Suprapubic skin (tissue), 4 donors: ENCODE measurements around the gene REG3A. TPM values are rescaled to one million over a fixed set of nuclear protein-coding genes. Genes with fewer than 3 reads are reported as not detected.

Source experiments
- DNase-seq, 2 donors: peaks; one replicate each; pipeline ENCODE4 v3.0.0-alpha.2; 2019; ENCODE audit warnings: low spot score in 2 of 2
- H3K27ac ChIP-seq: fragments of 200-600 bp; sonication (generic); one replicate; pipeline ENCODE4 v1.5.1; 2019
- H3K27me3 ChIP-seq: fragments of 200-600 bp; sonication (generic); one replicate; pipeline ENCODE4 v1.5.1; 2019
- H3K36me3 ChIP-seq: fragments of 200-600 bp; sonication (generic); one replicate; pipeline ENCODE4 v1.5.1; 2019
- H3K4me1 ChIP-seq: fragments of 200-600 bp; sonication (generic); one replicate; pipeline ENCODE4 v1.5.1; 2019
- H3K4me3 ChIP-seq: fragments of 200-600 bp; sonication (generic); one replicate; pipeline ENCODE4 v1.5.1; 2019; ENCODE audit warnings: mild to moderate bottlenecking
- H3K9me3 ChIP-seq: fragments of 200-600 bp; sonication (generic); one replicate; pipeline ENCODE4 v1.5.1; 2019
- CTCF ChIP-seq, 2 donors: fragments of 200-600 bp in 1 of 2; fragments of 450-650 bp in 1 of 2; sonication (generic) in 1 of 2; IDR thresholded peaks; one replicate each; pipeline ENCODE4 v1.5.1; 2016 to 2019; ENCODE audit warnings: antibody characterized with exemption in 2 of 2, mild to moderate bottlenecking in 1 of 2, moderate library complexity in 1 of 2
- EP300 ChIP-seq: sonication (generic); formaldehyde crosslinking; IDR thresholded peaks from one replicate; pipeline ENCODE4 v1.6.1; 2017; ENCODE audit warnings: antibody characterized with exemption
- POLR2A ChIP-seq, 2 donors: fragments of 450-650 bp; IDR thresholded peaks; one replicate each; pipeline ENCODE4 v1.6.1; 2017; ENCODE audit warnings: antibody characterized with exemption in 2 of 2, mild to moderate bottlenecking in 2 of 2, moderate library complexity in 2 of 2
- POLR2AphosphoS5 ChIP-seq, 3 donors: sonication (generic); formaldehyde crosslinking; IDR thresholded peaks; one replicate each; pipeline ENCODE4 v1.6.1; 2017; ENCODE audit warnings: antibody characterized with exemption in 3 of 3
- WGBS: methylation state at CpG from one replicate; pipeline ENCODE4 v1.1.5; 2018; 5-methylcytosine and 5-hydroxymethylcytosine counted together
- total RNA-seq, 4 donors: library from RNA; depleted of rRNA; stranded (reverse); fragments of >200 nt; gene quantifications; one replicate each; pipeline ENCODE4 v1.1.0, GENCODE V29; 2016

Gene REG3A
- total RNA-seq, 4 donors from 2014 or later, result 1.8 to 2.8 TPM; not detected in 2

GRCh38 chr2:79159030-79159429 is 523 bp downstream of the REG3A start:
- H3K4me1 ChIP-seq, result no peaks in the 10 kb centered on the region
- no peak overlapping the region for H3K4me3 ChIP-seq
- no peaks in the 10 kb centered on the region for H3K36me3 ChIP-seq
- TF ChIP-seq POLR2AphosphoS5 (IDR thresholded peaks at IDR 0.05), result no peak
- TF ChIP-seq CTCF (IDR thresholded peaks at IDR 0.05), result no peak
- TF ChIP-seq POLR2A (IDR thresholded peaks at IDR 0.05), result no peak
- TF ChIP-seq EP300, result no peak
- no peak overlapping the region for H3K27ac ChIP-seq
- 100% methylated on average over 2 of the region's 2 CpGs for WGBS
- H3K27me3 ChIP-seq, result no peaks in the 10 kb centered on the region
- no peak for DNase-seq
- peaks cover 6% of the 10 kb centered on the region for H3K9me3 ChIP-seq

GRCh38 chr2:79155826-79156476 is 3.6 kb downstream of the REG3A start:
- Histone ChIP-seq H3K4me1 (no peaks in the 10 kb centered on the region), H3K36me3 (no peaks in the 10 kb centered on the region), H3K4me3 (no peak overlapping the region), H3K27ac (no peak overlapping the region), H3K9me3 (peaks cover 7% of the 10 kb centered on the region), H3K27me3 (no peaks in the 10 kb centered on the region)
- TF ChIP-seq EP300 (no peak), CTCF (IDR thresholded peaks at IDR 0.05) (no peak), POLR2AphosphoS5 (IDR thresholded peaks at IDR 0.05) (no peak), POLR2A (IDR thresholded peaks at IDR 0.05) (no peak)
- DNase-seq, result no peak
- 83% methylated on average over 2 of the region's 2 CpGs for WGBS

GRCh38 chr2:79139423-79139822 is 20.1 kb downstream of the REG3A start:
- H3K27me3 ChIP-seq, result no peaks in the 10 kb centered on the region

GRCh38 chr2:79138385-79138784 is 21.2 kb downstream of the REG3A start:
- TF ChIP-seq POLR2A (IDR thresholded peaks at IDR 0.05), result no peak
- no peak for TF ChIP-seq POLR2AphosphoS5 (IDR thresholded peaks at IDR 0.05)
- no peak for TF ChIP-seq CTCF (IDR thresholded peaks at IDR 0.05)
- no peak for TF ChIP-seq EP300
- H3K4me1 ChIP-seq, result no peaks in the 10 kb centered on the region
- no peak for DNase-seq
- no peak overlapping the region for H3K27ac ChIP-seq
- no peaks in the 10 kb centered on the region for H3K36me3 ChIP-seq
- H3K9me3 ChIP-seq, result no peaks in the 10 kb centered on the region
- no peak overlapping the region for H3K4me3 ChIP-seq
- WGBS, result 86% methylated on average over 3 of the region's 3 CpGs
- H3K27me3 ChIP-seq, result no peaks in the 10 kb centered on the region

More at GRCh38 chr2:79139423-79139822, 20.1 kb downstream of the REG3A start:
- Histone ChIP-seq H3K4me1 (no peaks in the 10 kb centered on the region), H3K9me3 (no peaks in the 10 kb centered on the region), H3K4me3 (no peak overlapping the region), H3K36me3 (no peaks in the 10 kb centered on the region), H3K27ac (no peak overlapping the region)
- DNase-seq, result no peak
- TF ChIP-seq POLR2A (IDR thresholded peaks at IDR 0.05) (no peak), EP300 (no peak), POLR2AphosphoS5 (IDR thresholded peaks at IDR 0.05) (no peak), CTCF (IDR thresholded peaks at IDR 0.05) (no peak)

- 84% methylated on average over 4 of the region's 4 CpGs for WGBS
- no peaks in the 10 kb centered on the region for H3K36me3 ChIP-seq
- no peaks in the 10 kb centered on the region for H3K9me3 ChIP-seq
- TF ChIP-seq POLR2AphosphoS5 (IDR thresholded peaks at IDR 0.05) (no peak), POLR2A (IDR thresholded peaks at IDR 0.05) (no peak), EP300 (no peak), CTCF (IDR thresholded peaks at IDR 0.05) (no peak)
- H3K27me3 ChIP-seq, result no peaks in the 10 kb centered on the region
- H3K27ac ChIP-seq, result no peak overlapping the region
- no peaks in the 10 kb centered on the region for H3K4me1 ChIP-seq
- H3K4me3 ChIP-seq, result no peak overlapping the region
- no peak for DNase-seq
Measured at GRCh38 chr2:79131687-79132086, 27.9 kb downstream of the REG3A start.
